GM19397 (cell line): ENCODE results near the gene ASIC4.
A peak's percentile ranks its signal among the peaks of the same experiment; 100 is the strongest.

ENCODE experiments used
- ATAC-seq: cut with Tn5 transposase; IDR thresholded peaks from one replicate; pipeline ENCODE4 v1.9.1; 2021; ENCODE audit warnings: mild to moderate bottlenecking, moderate library complexity; ENCODE audit not compliant: unreplicated experiment

ASIC4 gene

DNA sequence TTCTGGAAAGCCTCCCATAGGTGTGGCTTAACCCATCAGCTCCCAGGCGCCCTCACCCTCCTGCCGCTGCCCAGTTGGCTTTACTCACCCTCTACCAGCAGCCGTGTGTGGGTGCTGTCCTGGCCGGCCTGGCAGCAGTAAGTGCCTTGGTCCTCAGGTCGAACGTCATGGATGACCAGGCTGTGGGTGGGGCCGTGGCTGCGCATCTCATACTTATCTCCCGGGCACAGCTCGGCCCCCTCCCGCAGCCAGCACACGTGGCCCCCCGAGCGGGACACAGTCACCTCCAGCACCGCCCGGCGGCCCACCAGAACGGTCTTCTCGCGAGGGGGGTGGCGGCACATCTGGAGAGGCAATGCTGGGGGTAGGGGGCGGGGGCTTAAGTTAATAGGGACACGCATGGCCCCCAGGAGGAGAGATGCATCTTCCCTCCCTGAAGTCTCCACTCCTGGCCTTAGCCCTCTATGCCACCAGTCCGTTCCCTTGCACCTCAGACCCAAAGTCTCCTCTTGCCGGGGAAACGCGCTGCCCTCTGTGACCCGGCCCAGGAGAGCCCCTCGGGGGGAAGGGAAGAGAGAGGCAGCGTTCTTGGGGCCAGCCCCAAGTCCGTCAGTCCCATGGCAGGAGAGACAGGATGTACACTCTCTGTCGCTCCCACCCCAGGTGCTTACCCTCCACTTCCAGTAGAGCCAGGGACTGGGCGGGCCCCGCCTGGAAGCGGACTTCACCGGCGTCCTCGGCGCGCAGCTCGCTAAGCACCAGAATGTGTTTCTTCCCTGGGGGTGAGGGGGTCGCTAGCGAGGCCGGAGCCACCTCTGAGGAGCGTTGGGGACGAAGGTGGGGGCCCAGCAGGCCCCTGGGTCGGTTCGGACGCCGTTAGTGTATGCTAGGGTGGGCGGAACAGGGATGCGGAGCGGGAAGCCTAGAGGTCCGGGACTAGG, 37.4 kb downstream of the ASIC4 start:
- peak; percentile 19 for ATAC-seq

DNA sequence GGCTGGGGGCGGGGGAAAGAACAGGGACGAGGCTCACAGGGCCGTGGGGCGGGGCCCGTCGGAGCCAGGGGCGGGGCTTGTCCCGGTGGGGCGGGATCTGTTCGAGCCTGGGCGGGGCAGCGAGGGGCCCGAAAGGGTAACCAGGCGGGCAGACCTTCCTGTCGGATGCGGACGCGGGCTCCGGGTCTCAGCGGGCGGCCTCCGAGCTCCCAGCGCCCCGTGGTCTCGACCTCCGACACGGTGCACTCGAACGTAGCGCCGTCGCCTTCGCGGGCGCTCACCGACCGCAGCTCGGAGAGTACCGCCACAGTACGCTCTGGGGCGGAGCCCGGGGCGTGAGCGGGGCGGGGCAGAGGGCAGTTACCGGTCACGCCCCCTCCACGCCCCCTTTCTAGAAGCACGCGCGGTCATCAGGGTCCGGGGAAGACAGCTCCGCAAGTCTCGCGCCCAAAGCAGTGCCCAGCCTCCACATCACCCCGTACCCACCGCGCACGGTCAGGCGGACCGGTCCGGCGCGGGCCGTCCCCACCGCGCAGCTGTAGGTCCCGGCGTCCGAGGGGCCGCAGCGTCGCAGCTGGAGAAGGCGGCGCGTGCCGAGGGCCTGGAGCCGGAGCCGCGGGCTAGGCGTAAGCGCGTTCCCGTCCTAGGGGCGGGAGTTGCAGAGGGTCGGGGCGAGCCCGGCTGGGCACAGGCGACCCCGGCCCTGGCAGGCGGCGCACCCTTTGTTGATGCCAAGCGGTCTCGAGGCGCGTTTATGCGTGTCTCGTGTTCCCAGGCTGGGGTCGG, 38.3 kb downstream of the ASIC4 start:
- peak; percentile 94 for ATAC-seq

DNA sequence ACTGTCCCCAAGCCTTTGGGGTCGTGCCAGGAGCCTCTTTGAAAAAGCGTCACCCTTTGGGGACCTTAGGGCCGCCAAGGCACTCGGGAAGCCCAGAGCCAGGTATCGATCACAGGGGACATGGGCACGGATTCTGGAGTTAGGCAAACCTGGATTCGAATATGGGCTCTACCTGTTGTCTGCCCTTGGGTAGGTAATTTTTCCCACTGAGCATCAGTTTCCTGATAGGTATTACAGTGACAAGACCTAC, 38.8 kb downstream of the ASIC4 start:
- ATAC-seq, result no peak

DNA sequence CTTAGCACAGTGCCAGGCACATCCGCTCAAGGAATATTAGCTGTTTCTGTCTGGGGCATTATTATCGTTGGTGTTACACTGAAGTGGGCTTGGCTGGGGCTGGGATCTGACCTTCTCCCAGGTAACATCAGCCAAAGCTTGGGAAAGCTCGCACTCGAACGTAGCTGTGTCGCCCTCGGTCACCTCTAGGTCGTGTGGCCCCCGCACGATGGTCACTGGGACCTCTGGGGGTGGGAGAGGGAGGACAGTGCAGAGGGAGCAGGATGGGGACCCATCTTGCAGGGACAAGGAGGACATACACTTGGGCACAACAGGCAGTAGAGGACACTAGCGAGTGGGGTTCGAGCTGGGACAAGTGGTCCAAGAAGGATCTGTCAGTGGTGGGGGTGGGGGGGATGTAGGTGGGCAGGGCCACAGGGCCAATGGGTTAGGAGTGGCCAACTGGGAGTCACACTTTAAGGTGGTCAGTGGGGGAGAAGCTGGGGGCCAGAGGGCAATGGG, 39.2 kb downstream of the ASIC4 start:
- no peak for ATAC-seq

DNA sequence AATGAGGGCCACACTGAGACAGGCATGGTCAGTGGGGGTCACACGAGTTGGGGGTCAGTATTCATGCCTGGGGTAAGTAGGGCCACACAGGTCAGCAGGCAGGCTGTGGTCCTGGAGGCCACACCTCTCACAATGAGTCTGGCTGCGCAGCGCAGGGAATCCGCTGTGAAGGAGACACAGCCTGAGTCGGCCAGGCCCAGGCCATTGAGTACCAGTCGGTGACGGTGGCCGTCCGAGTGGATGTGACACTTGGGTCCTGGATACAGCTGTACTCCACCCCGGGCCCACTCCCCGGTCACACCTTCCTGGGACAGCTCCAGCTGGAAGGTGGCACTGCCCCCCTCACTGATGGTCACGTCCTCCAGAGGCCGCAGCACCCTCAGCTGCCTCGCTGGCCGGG, 40.1 kb downstream of the ASIC4 start:
- ATAC-seq, result no peak

DNA sequence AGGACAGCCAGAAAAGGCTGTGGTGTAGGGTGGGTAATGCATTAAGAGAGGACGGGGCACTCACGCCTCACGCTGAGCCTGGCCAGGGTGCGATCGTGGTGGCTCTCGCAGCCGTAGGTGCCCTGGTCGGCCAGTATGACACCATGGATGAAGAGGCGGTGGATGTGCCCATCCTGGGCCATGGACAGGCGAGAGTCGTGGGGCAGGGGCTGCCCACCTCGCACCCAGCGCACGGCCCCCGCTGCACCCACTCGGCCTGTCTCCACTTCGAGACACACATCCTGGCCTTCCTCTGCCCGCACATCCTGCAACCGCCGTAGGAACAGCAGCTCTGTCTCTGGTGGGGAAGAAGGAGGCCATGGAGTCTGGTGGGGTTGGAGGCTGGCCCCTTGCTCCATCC, 41.7 kb downstream of the ASIC4 start:
- no peak for ATAC-seq

DNA sequence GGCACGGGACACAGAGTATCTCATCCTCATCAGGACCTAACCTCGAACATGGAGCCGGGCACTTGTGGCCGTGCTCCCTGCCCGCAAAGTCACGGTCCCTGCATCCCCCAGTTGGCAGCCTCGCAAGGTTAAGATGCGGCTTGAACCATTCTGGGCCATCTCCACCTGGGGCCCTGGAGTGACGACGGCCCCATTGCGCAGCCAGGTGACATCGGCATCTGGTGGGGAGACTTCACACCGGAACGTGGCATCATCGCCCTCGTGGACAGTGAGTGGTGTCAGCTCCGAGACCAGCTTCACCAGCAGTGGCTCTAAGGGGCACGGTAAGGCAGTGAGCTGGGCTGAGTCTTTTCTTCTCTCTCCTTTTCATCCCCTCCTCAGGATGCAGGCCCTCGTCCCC, 42.1 kb downstream of the ASIC4 start:
- no peak for ATAC-seq

DNA sequence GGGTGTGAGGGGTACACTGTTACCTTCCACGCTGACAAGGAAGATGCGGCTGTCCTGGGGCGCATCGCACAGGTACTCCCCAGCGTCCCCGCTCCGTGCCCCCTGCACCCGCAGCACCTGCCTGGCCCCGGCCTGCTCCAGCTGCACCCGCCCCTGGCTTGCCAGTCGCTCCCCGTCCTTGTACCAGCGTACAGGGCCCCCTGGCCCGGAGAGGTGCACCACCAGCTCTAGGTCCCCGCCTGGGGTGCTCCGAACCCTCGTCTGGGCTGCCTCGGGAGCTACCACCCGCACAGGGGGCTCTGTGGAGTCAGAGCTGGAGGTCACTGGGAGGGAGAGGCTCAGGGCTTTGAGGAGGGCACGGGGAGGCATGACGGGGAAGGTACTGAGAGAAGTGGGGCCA, 43.0 kb downstream of the ASIC4 start:
- no peak for ATAC-seq

DNA sequence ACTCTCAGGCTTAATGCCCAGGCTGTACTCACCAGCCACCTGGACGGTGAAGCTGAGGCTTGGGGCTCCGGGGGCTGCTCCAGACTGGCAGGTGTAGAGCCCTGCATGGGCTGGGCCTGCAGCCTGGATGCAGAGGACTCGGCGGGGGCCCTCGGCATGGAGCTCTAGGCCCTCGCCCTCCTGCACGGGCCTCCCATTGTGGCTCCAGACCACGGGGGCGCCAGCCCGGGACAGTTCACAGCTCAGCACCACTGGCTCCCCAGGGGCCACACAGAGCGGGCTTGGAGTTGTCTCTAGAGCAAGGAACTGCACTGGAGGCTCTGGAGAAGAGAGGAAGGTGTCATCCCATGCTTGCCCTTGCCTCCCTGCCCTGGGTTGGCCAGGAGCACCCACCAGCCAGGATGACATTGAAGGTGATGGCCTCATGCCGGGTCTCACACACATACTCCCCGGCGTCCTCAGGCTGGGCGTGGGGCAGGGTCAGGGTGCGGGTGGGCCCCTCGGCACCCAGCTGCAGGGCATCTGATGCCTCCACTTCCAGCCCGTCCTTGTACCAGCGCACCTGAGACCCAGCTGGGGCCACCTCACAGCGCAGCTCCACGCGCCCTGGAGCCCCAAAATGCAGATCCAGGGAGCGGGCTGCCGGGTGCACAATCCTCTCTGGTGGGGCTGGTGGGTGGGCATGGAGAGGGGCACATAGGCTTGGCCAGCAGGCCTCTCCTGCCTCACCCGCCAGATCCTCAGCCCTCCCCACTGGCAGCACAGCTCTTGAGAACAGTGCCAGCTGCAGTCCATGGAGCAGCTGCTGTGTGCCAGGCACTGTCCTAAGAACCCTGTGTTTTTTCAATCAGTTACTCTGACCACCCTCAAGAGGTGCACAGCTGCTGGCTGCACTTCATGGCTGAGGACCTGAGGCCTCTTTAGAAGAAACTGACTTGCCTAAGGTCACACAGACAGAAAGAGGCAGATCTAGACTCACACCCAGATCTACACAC, 43.8 kb downstream of the ASIC4 start:
- ATAC-seq, result no peak

DNA sequence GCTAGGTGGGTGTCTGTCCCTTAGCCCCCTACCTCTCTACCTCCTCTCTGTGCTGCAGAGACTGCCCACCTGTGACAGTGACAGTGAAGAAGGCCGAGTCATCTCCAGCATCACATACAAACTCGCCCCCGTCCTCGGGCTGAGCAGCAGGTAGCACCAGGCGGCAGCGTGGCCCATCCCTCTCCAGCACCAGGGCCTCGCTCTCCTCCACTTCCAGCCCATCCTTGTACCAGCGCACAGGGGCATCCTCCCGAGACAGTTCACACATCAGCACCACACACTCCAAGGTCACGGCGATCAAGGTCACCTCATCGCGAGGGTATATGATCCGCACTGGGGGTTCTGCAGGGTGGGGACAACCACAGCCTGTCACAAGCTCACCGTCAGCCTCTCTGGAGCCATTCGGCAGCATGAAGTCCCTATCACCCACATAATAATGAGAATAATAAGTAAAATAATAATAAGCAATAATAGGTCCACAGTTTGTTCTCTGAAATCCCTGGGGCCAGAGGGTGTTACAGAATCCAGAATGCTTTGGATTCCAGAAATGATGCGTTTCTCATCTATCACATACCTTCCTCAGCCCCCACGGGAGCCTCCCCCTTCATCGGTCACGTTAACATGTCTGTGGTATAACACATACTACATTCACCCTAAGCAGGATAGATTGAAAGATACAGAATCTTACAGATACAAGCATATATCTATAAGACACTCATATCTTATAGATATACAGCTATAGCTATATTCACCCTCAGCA, 45.1 kb downstream of the ASIC4 start:
- ATAC-seq, result no peak

DNA sequence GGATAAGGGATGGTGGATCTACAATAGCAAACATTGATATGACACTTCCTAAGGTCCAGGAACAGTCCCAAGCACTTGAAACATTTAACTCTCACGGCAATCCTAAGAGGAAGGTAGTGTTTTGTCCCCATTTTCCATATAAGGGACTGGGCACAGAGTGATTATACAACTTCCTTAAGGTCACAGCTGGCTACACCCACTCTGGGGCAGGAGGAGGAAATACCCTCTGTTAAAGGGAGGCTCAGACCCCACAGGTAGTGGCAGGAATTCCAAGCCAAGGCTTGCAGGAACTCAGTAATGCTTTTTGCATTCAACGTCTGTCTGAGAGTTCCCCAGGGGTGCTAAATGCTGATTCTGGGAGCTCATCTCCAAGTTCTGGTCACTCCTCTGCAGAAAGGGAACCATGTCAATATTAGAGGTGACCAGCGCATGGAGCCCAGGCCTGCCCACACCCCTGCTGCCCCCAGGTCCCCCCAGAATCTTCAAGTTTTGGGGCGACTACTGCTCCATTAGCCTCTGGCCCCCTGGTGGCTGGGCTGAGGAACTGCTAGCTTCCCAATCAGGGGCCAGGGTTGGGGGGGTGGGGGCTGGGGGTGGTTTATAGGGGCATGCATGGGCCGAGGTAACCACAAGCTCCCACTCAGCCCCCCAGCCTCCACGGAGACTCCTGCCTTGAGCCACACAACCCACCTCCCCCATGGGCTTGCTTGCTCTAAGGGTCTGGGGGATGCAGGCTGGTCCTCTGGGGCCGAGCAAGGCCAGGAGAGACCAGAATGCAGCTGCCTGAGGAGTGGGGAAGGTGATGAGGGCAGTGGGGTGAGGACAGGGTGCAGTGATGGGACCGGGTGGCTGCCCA, 46.0 kb downstream of the ASIC4 start:
- ATAC-seq, result no peak

DNA sequence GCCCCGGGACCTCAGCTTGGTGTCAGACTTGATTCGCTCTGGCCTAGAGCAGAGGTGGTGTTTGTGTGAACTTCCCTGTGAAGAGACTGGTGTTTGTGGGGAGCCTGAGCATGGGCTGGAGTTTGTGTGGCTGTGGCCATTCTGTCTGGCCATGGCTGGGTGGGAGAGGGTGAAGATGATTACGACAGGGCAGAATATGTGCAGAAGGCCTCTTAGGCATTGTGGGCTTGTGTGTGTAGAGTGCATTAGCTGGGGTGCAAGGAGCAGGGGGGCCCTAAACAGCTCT, 46.6 kb downstream of the ASIC4 start:
- ATAC-seq, result no peak

DNA sequence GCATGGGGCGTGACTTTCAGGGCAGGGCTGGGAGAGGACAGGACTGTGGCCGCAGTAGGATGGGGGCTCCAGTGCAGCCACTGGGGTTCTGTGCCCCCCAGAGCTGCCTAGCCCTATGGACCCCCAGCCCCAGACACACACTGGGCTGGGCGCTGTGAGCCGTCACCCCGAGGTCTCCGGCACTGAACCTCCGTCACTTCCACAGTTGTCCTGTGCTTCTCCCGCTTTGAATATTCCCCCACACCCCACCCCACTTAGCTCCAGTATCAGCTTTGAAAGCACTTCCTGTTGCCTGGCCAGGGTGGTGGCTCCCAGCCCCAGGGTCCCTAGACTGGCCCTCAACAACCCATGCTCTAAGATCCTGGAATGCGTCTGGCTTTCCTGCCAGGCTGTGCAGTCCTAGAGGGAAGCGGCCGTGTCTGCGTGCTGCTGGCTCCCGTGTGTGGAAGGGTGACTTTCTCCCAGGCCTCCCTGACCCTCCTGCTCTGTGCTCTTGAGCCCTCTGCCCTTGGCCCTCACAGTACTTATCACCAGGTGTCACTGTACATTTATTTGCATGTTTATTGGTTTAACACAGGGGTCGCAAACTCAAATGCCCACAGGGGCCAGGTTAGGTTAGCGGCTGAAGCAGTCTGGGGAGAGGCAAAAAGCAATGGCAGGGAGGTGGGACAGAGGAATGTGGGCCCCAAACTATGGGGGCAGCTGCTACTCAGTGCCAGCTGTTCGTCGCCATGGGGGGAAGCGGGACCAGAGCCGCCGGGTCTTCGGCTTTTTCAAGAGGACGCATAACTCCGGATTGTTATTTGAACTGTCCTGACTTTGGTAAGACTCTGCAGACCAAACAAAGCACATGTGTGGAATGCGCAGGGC, 47.1 kb downstream of the ASIC4 start:
- no peak for ATAC-seq

DNA sequence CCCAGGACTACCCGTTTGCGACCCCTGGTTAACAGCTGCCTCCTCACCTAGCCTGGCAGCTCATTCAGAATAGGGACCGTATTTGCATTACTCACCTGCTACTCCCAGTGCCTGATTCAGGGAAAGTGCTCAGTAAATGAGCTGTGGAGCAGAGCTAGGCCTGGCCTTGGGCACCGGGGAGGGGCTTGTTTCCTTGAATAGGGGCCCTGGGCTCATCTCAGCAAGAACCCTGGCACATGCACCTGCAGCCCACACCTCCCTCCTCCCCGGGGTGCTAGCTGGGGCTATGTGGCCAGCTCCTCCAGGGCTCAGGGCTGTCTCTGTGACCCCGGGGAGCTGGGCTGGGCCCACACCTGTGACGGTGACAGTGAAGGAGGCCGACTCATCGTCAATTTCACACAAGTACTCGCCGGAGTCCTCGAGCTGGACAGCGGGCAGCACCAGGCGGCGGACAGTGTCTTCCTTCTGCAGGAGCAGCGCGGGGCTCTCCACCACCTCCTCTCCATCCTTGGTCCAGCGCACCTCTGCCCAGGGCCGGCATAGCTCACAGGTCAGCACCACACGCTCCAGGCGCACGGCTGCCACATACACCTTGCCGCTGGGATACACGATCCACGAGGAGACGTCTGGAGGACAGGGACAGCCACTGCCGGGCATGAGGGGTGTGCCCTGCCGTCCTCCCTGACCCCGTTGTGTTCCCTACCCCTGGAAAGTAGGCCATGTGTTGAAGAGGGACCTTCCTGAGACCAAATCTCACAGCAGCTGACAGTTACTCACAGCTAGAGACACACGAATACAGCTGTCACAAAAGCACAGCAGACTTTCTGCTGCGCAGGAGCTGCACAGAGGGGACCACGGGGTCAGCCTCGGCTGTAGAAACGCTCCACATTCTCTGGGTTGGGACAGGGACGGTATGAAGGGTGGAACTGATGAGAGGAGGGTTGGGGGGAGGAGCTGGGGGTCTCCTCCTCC, 48.1 kb downstream of the ASIC4 start:
- no peak for ATAC-seq

DNA sequence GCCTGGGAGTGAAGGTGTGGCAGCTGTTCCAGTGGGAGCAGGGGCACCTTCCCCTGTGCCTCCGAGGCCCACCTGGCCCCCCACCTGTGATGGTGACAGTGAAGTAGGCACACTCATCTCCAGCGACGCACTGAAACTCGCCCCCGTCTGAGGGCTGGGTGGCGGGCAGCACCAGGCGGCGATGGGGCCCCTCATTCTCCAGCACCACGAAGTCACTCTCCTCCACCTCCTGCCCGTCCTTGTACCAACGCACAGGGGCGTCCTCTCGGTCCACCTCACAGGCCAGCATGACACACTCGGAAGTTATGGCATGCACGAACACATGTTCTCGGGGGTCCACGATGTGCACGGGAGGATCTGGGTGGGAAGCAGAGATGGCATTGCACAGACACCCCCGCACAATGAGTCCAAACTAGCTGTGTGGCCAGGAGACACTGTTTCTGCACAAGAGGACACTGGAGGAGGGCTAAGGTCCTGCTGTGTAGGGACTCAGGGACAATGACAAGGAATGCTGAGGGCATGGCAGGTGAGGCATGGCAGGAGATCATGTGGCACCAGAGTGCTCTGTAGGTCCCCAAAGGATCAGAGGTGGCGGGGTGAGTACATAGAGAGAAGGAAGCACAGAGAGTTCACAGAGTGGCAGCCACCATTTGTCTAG, 49.1 kb downstream of the ASIC4 start:
- no peak for ATAC-seq

DNA sequence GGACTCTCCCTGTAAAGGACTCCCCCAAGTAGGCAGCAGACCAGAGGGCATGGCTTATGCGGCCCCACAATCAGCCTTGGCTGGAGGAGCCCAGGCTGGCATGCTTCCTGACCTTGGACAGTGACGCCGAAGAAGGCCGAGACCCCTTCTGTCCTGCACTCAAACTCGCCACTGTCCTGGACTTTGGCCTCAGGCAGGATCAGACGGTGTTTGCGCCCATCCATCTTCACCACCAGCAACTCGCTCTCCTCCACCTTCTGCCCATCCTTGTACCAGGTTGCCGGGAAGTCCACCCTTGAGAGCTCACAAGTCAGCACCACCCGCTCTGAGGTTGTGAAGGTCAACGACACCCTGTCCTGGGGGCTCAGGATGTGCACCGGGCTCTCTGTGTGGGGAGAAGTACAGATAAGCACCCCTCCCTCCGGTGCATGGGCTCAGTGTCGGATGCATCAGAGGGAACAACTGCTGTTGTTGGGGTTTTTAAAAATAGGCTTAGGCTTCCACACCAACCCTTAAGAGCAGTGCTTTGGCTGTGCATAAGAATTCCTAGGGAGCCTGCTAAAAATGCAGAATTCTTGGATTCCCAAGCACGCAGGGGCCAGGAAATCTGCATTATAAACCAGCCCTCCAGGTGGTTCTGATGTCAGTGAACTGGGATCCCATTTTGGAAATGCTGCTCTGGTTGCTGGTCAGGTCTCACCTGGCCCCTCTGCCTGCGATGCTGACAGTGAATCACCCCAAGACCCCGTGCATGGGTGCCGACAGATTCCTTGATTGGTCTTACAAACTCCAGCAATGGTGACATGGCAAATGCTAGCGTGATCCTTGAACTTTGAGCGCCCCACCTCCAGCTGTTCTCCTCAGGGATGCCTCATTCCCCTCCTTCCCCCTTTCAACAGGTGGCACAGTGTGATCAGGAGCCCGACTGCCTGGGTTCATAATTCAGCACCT, 51.1 kb downstream of the ASIC4 start:
- no peak for ATAC-seq
